NT2/D1 (cell line): ENCODE measurements around the gene VTI1B.

Source experiments
- SUZ12 ChIP-seq: IDR thresholded peaks from 2 replicates; pipeline ENCODE4 v1.6.1; 2011; ENCODE audit not compliant: insufficient read length, insufficient read depth; ENCODE audit errors: extremely low read depth
- YY1 ChIP-seq: IDR thresholded peaks from 2 replicates; pipeline ENCODE4 v1.6.1; 2011; ENCODE audit not compliant: insufficient read length, insufficient read depth
- ZNF274 ChIP-seq: IDR thresholded peaks from 2 replicates; pipeline ENCODE4 v1.6.1; 2011; ENCODE audit warnings: mild to moderate bottlenecking, low read depth, low read length

GRCh38 chr14:67697006-67697405 is 22.6 kb upstream of the VTI1B start:
- TF ChIP-seq ZNF274 (no peak), YY1 (no peak), SUZ12 (no peak)
